Inflammatory macrophage treated with lipopolysaccharide for 1 hour (primary cell): Measurements from ENCODE around the gene GALNTL6.
"Not testable (repeated sequence)": the region's sequence is repeated elsewhere in the genome, so short reads cannot be mapped to it uniquely, and the experiment has no call there.

Source experiments
- DNase-seq, 2 donors: peaks; one replicate each; pipeline ENCODE4 v3.0.0-alpha.2; 2020 to 2022

GALNTL6 gene

DNA sequence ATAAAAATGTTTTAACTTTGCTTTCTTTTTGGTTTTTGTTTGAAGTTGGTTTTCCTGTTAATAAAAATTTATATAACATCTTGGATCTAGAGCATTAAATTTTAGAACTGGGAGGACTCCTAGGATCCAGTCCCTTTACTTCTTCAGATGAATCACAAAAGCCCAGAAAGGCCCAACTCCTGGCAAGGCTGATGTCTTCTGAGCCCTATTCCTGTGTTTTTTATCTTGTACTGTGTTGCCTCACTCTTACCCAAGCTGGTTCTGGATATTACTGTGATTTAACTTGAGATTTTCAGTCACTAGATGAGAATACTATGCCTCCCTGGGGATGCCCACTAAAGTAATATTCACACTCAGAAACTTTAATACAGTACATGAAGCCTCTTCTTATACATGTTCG, 1228.3 kb downstream of the GALNTL6 start:
- DNase-seq = no peak

DNA sequence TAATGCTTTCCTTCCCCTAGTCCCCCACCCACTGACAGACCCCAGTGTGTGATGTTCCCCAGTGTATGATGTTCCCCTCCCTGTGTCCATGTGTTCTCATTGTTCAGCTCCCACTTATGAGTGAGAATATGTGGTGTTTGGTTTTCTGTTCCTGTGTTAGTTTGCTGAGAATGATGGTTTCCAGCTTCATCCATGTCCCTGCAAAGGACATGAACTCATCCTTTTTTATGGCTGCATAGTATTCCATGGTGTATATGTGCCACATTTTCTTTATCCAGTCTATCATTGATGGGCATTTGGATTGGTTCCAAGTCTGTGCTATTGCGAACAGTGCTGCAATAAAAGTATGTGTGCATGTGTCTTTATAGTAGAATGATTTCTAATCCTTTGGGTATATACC, 1228.9 kb downstream of the GALNTL6 start:
- not testable (repeated sequence) for DNase-seq

DNA sequence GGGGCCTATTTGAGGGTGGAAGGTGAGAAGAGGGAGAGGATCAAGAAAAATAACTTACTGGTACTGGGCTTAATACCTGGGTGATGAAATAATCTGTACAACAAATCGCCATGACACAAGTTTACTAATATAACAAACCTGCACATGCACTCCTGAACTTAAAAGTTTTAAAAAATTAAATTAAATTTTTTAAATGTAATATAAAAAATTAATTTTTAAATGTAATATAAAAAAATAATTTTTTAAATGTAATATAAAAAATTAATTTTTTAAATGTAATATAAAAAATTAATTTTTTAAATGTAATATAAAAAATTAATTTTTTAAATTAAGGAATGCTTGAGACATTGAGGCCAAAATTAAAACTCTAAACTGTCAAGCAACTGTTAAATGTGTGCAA, 1231.1 kb downstream of the GALNTL6 start:
- DNase-seq = no peak

DNA sequence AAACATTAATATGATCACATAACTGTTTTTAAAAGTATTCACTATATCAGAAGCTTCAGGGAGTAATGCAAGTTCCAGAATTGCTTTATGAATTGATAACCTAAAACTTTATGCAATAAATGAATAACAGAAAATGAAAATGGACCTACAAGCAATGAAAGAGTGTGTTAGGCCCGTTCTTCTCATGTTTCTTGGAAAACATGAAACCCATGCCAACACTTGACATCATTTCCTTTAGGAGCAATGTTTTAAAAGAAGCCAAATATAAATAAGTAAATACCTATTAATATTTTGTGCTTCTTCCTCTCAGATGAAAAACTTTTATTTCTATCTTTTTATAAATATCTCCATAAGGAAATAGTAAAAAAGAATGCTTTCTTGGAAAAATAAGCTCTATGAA, 1232.4 kb downstream of the GALNTL6 start:
- DNase-seq = no peak

DNA sequence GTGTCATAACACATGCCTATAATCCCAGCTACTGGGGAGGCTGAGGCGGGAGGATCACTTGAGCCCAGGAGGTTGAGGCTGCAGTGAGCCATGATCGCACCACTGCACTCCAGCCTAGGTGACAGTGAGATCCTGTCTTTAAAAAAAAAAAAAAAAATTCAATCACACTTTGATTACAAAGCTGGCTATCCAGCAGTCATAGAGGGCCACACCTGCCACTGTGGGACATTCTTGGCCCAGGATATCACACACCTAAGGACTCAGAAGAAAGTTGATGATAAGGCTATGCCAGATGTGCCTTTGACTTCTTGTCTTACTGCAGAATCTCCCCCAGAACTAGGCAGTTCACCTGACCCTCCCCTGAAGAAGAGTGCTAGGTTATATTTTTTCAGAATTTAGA, 1232.9 kb downstream of the GALNTL6 start:
- DNase-seq = no peak

DNA sequence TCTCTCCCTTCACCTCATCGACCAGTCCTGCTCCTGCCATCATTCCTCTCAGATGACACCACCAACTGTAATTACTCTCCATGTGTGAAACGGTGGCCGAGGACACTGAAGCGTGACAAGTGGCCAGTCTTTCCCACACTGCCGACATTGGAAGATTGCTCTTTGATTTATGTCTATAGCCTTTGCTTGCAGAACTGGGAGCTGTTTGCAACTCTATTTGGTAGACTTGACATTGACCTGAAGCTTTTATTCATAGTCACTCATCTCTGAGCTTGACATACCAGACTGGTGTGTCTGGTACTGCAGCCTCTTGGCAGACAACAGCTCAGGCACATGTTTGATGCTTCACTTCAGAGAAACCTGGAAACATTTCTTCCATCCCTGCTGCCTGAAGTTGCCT, 1233.6 kb downstream of the GALNTL6 start:
- no peak for DNase-seq

DNA sequence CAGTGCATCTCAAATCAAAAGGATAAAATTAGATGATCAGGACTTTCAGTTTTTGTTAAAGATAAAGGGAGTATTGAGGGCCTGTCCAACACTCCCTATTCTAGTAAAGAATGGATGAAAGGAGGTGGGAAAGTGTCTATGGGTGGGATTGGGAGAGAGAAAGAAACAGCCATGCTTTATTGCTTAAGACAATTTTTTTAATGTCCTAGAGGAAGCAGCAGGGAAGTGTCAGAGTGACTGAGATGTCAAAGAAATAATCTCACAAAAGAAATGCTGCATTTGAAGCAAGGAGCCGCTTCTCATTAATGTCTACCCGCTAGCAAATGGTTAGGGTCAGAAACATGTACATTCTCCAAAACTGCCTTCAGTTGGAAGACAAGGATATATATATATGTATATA, 1238.0 kb downstream of the GALNTL6 start:
- DNase-seq = no peak

DNA sequence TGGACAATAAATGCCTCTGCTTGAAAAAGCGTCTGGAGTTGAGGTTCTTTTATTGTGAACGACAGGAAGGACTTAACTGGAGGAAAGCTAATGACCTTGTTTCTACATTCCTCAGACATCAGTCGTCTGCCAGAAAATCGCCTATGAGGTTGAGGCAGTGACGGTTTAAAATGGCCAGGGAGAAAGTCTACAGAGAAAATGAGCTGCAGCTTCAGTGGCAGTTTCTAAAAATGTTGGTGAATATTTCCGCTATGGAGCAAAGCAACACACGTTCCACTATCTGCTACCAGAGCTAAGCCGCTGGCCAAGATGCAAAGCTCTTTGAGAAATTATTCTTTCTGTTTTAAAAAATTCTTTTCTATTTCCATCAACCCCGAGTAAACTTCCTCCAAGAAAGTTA, 1238.5 kb downstream of the GALNTL6 start:
- no peak for DNase-seq

DNA sequence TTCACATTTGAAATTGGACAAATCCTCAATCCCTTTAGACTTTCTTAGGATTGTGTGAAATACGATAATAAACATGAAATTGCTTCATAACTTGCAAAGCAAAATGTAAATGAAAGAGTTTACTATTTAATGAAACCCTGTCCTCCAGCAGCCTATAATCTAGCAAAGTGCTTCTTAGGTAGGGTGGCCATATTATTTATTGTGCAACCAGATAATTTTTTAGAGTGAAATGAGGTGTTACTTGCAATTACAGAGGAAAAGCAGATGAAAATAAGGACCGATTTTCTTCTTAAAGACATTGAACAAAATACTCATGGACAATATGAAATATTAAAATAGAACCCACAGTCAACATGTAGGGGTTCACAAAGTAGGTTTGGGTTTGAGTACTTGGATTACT, 1239.2 kb downstream of the GALNTL6 start:
- DNase-seq = no peak

DNA sequence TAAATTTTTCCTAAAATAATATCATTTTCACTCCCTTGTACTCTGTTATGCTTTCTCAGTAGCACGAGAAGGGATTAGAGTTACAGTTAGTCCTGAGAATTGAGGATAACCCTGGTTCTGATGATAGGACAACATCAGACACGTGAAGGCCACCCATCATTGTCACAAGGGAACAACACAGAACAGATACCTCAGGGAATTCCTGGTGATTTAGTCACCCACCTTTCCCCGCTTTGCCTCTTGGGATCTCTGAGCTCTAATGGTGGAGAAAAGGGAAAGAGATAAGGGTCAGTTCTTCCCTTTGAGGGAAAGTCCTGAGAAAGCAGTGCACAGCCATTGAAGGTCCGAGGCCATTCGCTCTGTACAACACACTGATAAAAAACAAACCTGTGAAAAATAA, 1243.1 kb downstream of the GALNTL6 start:
- DNase-seq = no peak

DNA sequence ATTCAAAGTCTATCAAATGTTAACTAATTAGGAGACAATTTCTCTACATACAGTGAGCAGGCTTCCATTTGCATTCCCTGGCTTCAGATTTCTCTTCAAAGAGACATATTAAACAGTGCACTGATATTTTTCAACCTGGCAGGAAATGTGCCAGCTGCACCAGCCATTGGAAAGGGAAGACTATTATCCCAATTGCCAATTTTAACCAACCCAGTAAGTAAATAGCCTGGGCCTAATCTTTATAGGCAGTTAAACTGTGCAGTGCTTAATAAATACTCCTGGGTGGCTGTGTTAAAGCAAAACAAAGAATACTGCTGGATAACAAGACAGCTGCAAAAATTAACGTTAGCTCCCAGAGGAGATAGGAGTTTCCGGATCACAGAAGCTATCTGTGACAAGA, 1243.5 kb downstream of the GALNTL6 start:
- DNase-seq = no peak

DNA sequence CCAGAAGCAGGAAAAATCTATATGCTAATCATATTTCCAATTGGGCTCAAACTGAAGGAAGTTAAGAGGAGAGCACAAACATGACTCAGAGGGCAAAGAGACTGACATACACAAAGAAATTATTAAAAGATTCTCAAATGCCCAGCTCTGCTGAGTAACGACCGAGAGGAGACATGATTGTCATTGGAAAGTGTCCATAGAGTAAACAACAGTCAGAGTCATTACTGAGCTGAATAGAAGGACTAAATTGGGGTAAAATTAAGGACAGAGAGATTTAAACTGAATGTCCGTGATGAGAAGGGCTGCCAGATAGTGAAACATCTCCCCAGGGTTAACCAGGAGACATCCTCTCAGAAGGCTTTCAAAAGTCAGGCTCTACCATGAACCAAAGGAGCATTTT, 1244.2 kb downstream of the GALNTL6 start:
- no peak for DNase-seq

DNA sequence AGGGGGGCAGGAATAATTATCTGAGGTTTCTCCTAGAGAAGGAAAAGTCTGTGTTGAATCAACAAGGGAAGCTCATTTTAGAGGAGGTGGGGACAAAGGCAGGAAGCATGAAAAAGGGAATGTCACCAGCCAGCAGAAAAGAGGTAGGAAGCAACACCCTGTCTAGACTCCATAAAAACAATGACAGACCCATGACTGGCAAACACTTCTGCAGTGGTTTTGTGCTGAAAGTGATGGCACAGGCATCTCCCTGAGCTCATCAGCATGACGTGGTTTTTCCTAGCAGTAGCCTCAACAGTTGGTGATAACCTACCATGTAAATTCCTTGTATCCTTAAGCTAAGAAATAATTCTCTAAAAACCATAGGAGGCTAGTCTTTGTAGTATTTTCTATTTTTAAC, 1244.7 kb downstream of the GALNTL6 start:
- DNase-seq = no peak

DNA sequence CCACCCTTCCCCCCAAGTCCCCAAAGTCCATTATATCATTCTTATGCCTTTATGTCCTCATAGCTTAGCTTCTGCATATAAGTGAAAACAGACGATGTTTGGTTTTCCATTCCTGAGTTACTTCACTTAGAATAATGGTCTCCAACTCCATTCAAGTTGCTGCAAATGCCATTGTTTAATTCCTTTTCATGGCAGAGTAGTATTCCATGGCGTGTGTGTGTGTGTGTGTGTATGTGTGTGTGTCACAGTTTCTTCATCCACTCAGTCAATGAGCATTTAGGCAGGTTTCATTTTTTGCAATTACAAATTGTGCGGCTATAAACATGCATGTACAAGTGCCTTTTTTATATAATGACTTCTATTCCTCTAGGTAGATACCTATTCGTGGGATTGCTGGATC, 1248.0 kb downstream of the GALNTL6 start:
- no peak for DNase-seq

DNA sequence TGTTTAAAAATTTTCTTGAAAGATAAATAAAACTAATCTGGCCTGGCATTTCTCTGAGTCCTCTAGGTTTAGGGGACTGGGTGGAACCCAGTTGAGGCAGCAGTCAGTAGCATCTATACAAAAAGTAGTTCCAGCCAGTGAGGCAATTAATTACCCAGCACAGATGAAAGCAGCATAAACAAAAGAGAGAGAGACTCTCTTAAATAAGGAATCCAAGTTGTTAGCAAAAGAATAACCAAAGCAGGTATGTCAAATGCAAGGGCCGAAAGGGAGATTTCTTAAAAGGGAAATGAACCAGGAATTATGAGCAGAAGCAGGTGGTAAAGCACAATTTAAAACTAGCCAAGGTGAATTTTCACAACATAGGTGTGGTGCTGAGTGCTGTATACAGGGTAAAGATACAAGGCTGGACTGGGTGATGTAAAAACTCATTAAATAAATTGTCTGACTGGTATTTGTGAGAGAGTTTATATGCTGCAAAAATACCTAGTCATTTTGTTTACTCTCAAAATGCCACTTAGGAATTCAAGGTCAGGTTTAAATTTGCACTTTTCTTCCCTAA, 1260.8 kb downstream of the GALNTL6 start:
- DNase-seq = no peak

DNA sequence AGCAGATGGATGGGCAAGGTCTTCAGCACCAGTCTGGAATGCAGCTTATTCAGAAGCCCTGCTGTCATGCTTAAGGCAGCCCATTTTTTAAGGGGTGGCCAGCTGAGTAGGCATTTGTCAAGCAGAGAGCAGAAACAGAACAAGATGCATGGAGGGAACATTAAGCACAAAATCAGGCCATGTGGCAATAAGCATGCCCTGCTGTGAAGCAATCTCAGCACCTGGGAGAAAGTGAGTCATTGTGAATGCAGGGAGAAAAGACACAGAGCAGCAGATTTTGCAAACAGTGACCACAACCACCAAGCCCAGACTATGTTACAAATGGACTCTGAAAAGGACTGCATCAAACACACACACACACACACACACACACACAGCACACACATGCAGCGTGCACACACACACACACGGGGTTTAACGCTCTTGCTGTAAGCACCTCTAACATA, 1261.3 kb downstream of the GALNTL6 start:
- no peak for DNase-seq

DNA sequence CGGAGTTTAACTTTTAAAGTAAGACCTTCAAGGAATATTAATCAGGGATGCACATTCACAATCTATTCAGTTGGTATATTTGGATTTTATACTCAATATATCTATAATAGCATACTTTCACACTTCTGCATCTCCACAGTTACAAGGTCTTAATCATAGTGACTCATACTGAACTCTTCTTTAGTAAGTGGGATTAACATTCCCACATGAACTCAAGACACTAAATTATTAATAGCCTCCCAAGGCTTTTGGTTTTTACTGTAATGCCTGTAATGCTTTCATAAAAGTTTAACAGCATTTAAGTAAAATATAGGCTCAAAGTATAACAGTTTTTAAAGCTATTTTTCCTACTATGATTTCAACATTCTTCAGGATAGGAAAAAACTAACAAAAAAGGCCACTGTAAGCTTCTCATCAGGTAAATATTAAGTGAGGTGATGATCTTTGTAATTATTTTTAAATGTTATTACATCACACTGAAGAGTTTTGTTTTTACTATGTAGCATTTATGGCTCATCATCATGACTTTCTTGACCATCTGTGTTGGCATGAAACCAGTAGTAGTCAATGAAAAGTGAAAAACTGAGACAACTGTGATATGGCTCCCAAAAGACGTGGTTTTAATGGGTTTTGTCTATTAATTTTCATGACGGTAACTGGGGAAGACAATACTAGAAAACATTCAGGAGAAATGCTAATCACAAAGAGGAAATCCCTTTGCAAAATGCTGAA, 1263.9 kb downstream of the GALNTL6 start:
- DNase-seq = no peak

DNA sequence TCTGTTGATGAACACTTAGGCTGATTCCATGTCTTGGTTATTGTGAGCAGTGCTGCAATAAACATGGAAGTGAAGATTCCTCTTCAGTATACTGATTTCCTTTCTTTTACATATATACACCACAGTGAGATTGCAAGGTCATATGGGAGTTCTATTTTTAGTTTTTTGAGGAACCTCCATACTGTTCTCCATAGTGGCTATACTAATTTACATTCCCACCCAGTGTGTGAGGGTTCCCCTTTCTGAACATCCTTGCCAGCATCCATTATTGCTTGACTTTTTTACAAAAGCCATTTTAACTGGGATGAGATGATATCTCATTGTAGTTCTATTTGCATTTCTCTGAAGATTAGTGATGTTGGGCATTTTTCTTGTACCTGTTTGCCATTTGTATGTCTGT, 1274.9 kb downstream of the GALNTL6 start:
- DNase-seq = peak; percentile 26 to 49
